A172 (cell line): ENCODE data around the gene KHDC4. TPM values are rescaled to one million over a fixed set of nuclear protein-coding genes. Genes with fewer than 3 reads are reported as not detected.
A peak's percentile ranks its signal among the peaks of the same experiment; 100 is the strongest.
"Not testable (repeated sequence)": the region's sequence is repeated elsewhere in the genome, so short reads cannot be mapped to it uniquely, and the experiment has no call there.

ENCODE experiments used
- DNase-seq: peaks from one replicate; pipeline ENCODE4 v3.0.0-alpha.2; 2015; ENCODE audit warnings: low spot score
- total RNA-seq: library from RNA; depleted of rRNA; stranded (reverse); fragments of >200 nt; shearing (Covaris generic); gene quantifications from 2 replicates; pipeline ENCODE4 v1.2.3, GENCODE V29; 2014

The KHDC4 gene
- total RNA-seq, 1 experiment from 2014 or later = 52.3 TPM

DNA sequence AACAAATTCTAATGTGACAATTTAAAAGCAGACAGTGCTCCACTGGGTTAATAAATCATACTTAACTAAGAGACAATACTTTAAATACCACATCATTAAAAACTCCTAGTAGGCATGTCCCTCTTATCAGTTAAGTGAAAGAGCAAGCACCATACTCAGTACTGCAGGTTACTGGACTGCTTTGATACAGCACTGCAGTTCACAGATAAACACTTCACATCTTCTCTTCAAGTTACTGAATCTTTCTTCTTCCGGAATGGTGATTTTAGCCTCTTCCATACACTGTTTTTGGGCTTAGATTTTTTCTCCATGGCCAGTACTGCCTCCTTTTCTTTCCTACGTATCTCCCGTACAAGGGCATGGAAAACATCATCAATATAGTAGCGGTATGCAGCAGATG lies 34.1 kb downstream of the KHDC4 start:
- DNase-seq = no peak

GRCh38 chr1:155899683-155900082 lies 34.5 kb downstream of the KHDC4 start:
- DNase-seq = no peak

GRCh38 chr1:155898888-155899287 lies 35.3 kb downstream of the KHDC4 start:
- no peak for DNase-seq

- DNase-seq = no peak
Measured at GRCh38 chr1:155897746-155898145, 36.5 kb downstream of the KHDC4 start.

DNA sequence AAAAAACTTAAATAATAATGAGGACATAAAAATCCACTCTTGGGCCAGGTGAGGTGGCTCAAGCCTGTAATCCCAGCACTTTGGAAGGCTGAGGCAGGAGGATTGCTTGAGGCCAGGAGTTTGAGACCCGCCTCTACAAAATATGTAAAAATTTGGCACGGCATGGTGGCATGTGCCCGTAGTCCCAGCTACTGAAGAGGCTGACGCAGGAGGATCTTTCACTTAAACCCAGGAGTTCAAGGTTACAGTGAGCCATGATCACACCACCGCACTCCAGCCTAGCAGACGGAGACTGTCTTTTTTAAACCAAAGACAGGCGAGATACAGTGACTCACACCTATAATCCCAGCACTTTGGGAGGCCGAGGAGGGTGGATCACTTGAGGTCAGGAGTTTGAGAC lies 37.7 kb downstream of the KHDC4 start:
- not testable (repeated sequence) for DNase-seq

DNA sequence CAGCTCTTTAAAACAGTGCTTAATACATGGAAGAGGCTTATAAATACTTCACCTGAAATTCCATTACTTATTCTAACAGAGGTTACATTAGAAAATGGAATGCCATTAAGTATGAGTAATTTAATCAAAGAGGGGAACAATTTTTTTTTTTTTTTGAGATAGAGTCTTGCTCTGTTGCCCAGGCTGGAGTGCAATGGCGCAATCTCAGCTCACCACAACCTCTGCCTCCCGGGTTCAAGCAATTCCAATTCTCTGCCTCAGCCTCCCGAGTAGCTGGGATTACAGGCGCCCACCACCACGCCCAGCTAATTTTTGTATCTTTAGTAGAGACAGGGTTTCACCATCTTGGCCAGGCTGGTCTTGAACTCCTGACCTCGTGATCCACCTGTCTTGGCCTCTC lies 38.6 kb downstream of the KHDC4 start:
- DNase-seq = not testable (repeated sequence)

GRCh38 chr1:155893389-155894142 lies 40.6 kb downstream of the KHDC4 start:
- DNase-seq = peak; percentile 98

- peak; percentile 94 for DNase-seq
Measured at GRCh38 chr1:155892796-155893195, 41.4 kb downstream of the KHDC4 start.

- no peak for DNase-seq
Measured at GRCh38 chr1:155890251-155890650, 44.0 kb downstream of the KHDC4 start.

DNA sequence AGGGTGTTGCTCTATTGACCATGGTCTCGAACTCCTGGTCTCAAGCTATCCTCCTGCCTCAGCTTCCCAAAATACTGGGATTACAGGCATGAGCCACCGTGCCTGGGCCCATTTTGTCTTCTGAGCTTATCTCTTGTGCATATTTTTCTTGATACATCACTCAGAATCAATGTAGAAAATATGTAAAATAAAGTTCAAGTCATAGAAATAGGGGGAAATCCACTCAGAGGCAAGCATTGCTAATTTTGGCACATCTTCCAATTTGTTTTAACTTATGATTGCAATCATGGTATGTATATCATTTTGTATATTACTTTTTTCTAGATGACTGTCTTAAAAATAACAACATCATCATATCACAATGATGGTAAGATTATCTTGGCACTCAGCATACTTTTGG lies 44.6 kb downstream of the KHDC4 start:
- no peak for DNase-seq

GRCh38 chr1:155888481-155888880 lies 45.7 kb downstream of the KHDC4 start:
- DNase-seq = no peak

DNA sequence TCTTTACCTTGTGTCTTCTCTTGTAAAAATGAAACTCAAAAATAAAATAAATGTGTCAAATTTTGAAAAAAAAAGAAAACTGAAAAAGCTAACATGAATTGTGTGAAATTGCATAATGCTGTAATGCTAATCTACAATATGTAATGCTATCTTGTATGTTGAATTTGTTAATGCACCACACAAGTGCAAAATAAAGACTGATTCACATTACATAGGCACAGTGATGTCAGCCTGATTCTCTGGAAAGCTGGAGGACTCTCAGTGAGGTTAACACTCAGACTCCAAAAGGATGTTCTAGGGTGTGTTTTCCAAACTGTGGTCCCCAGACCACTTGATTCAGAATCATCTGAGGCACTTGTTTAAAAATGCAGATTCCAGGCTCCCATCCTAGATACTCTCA lies 49.2 kb downstream of the KHDC4 start:
- no peak for DNase-seq

GRCh38 chr1:155884031-155884960 lies 49.9 kb downstream of the KHDC4 start:
- no peak for DNase-seq

GRCh38 chr1:155882766-155883165 lies 51.4 kb downstream of the KHDC4 start:
- no peak for DNase-seq

DNA sequence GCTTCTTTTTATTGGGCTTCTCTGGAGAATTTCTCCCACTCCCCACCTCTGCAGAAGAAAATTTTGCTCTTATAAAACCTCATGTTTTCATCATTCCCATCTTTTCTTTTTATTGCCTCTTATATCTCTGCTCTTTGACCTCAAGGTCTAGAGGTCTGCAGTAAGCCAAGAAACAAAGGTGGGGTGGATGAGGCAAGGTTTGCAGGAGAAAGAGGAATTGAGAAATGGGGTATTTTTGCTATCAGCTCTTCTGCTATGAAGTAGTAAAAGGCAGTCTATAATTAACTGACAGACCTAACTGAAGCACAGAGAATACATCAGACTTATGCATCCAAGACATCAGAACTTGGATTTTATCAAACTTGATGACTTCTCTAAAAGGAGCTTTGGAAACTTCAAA lies 52.0 kb downstream of the KHDC4 start:
- no peak for DNase-seq

- no peak for DNase-seq
Measured at GRCh38 chr1:155880950-155881349, 53.3 kb downstream of the KHDC4 start.

DNA sequence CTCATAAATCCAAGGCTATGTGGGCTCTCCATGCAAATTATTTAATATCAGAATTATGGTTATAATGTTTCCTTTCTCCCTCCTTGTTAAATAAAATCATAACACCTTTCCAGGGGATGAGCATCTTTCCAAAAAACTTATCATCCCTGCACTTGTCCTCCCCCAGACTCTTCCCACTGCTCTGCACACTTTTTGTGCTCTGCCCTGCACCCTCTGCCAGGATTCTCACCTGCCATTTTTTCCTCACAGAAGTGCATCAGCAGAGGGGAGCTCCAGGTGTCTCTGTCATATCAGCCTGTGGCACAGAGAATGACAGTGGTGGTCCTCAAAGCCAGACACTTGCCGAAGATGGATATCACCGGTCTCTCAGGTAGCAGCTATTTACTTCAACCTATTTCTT lies 54.0 kb downstream of the KHDC4 start:
- no peak for DNase-seq

DNA sequence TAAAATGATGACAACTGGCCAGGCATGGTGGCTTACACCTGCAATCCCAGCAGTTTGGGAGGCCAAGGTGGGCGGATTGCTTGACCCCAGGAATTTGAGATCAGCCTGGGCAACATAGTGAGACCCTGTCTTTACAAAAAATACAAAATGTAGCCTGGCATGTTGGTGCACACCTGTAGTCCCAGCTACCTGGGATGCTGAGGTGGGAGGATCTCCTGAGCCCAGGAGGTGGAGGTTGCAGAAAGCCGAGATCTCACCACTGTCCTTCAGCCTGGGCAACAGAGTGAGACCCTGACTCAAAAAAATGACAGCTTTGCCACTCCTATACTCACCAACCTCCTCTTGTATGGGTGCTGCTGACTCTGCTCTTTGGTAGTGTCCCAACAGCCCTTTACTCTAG lies 56.3 kb downstream of the KHDC4 start:
- no peak for DNase-seq

GRCh38 chr1:155873860-155874259 lies 60.4 kb downstream of the KHDC4 start:
- DNase-seq = peak; percentile 79

GRCh38 chr1:155872527-155872926 lies 61.7 kb downstream of the KHDC4 start:
- no peak for DNase-seq

DNA sequence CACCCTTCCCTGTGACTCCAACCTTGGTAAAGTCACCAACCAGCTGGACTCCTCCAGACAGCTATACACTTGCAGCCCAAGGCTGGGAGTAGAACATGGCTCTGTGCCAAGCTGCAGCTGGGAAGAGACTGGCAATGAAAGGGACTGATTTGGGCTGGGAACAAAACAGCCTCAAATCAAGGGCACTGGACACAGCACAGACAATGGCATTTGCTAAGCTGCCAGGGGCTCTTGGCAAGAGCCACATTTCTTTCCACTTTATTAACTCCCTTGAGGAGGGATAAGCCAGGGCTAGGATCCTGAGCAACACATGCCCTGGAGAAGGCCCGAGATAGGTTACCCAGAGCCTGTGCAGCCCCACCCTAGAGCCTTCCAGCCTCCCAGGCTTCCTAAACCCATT lies 62.8 kb downstream of the KHDC4 start:
- no peak for DNase-seq

GRCh38 chr1:155867766-155868165 lies 66.4 kb downstream of the KHDC4 start:
- no peak for DNase-seq

DNA sequence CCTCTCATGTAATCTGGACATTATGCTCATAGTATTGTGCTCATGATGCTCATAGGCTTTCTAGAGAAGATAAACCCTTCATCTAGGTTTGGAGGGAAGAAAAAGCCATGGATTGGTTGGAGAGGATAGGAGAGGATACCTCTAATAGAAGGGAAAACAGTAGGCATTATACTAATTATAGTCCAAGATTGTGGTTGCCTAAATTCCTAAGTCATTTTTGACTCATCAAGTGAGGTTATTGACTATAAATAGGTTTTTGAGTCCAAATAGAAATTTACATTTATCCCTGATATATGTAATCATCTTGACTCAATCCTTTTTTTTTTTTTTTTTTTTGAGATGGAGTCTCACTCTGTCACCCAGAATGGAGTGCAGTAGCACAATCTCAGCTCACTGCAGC lies 69.8 kb downstream of the KHDC4 start:
- DNase-seq = no peak
